ENCODE results near the gene BAIAP3. TPM values are rescaled to one million over a fixed set of nuclear protein-coding genes. Genes with fewer than 3 reads are reported as not detected.

The BAIAP3 gene
- total RNA-seq, 4 donors from 2014 or later: 17.9 to 160 (median 29.0) TPM

DNA sequence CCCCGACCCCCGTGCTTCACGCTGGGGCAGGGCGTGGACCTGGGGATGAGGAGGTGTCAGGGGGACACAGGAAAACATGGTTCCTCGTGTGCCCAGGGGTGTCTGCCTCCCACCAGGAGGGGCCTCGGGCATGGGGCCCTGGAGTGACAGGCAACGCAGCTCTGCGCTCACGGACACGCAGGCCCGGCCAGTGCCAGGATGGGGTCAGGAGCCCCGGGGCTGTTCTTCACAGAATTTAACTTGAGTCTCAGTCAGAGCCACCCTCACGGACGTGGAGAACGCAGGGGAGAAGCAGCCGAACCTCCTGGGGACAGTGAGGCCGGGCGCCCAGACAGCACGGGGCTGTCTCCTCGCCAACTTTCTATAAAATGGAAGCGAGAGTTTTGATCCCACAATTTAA is 64.3 kb downstream of the BAIAP3 start:
- Histone ChIP-seq H3K4me3 (no peak overlapping the region), H3K27me3 (no peaks in the 10 kb centered on the region), H3K27ac (no peak overlapping the region), H3K4me1 (no peaks in the 10 kb centered on the region), H3K36me3 (peaks cover 0 to 84% (median 3%) of the 10 kb centered on the region in 3 donors), H3K9me3 (no peaks in the 10 kb centered on the region)
- TF ChIP-seq, protein P1, sequence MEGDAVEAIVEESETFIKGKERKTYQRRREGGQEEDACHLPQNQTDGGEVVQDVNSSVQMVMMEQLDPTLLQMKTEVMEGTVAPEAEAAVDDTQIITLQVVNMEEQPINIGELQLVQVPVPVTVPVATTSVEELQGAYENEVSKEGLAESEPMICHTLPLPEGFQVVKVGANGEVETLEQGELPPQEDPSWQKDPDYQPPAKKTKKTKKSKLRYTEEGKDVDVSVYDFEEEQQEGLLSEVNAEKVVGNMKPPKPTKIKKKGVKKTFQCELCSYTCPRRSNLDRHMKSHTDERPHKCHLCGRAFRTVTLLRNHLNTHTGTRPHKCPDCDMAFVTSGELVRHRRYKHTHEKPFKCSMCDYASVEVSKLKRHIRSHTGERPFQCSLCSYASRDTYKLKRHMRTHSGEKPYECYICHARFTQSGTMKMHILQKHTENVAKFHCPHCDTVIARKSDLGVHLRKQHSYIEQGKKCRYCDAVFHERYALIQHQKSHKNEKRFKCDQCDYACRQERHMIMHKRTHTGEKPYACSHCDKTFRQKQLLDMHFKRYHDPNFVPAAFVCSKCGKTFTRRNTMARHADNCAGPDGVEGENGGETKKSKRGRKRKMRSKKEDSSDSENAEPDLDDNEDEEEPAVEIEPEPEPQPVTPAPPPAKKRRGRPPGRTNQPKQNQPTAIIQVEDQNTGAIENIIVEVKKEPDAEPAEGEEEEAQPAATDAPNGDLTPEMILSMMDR (IDR thresholded peaks at IDR 0.05): no peak
- no peak for TF ChIP-seq POLR2A (IDR thresholded peaks at IDR 0.05)
- DNase-seq: no peak

DNA sequence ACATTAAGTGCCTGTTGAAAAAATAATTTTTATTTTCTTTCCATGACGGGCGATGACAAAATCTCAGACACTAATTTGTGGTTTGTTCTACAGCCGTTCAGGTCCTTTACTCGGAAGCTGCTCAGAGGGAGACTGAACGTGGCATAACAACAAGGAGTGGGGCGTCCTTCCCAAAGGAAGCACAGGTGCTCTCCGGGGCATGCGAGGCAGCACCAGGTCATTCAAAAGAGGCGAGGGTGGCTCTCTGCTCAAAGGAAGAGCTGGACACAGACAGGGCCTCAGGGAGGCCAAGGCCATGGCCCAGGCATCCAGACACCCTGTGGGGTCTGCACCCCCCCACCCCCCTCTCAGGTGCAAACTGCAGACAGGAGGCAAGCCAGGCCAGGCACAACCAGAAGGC is 64.9 kb downstream of the BAIAP3 start:
- no peaks in the 10 kb centered on the region for H3K27me3 ChIP-seq
- DNase-seq: no peak
- TF ChIP-seq POLR2A (IDR thresholded peaks at IDR 0.05): no peak
- TF ChIP-seq, protein P1 (IDR thresholded peaks at IDR 0.05): no peak
- peaks cover 0 to 84% (median 3%) of the 10 kb centered on the region in 3 donors for H3K36me3 ChIP-seq
- H3K9me3 ChIP-seq: no peaks in the 10 kb centered on the region
- no peak overlapping the region for H3K4me3 ChIP-seq
- H3K4me1 ChIP-seq: no peaks in the 10 kb centered on the region
- H3K27ac ChIP-seq: no peak overlapping the region

Other genes with a start within 250 kb of the BAIAP3 start
- not detected for gene C1QTNF8, start 237.4 kb upstream of the BAIAP3 start, total RNA-seq
- gene CACNA1H, start 180.5 kb upstream of the BAIAP3 start, total RNA-seq: 10 to 100 TPM in 2 of 4 donors, 1 to 10 TPM in 2; 4.0 to 28.9 (median 9.7) TPM
- gene TPSG1, start 108.4 kb upstream of the BAIAP3 start, total RNA-seq: 10 to 100 TPM; 16.4 to 44.6 (median 29.5) TPM
- 10 to 100 TPM; 14.9 to 89.7 (median 50.4) TPM for gene TPSB2, start 103.5 kb upstream of the BAIAP3 start, total RNA-seq
- 100 to 1,000 TPM in 1 of 4 donors, 10 to 100 TPM in 3; 23.8 to 130 (median 59.4) TPM for gene TPSAB1, start 92.9 kb upstream of the BAIAP3 start, total RNA-seq
- gene TPSD1, start 77.6 kb upstream of the BAIAP3 start, total RNA-seq: 10 to 100 TPM in 3 of 4 donors, not detected in 1; 10.3 to 61.1 (median 24.1) TPM
- 100 to 1,000 TPM in 3 of 4 donors, 10 to 100 TPM in 1; 54.1 to 119 (median 107) TPM for gene UBE2I, start 24.0 kb upstream of the BAIAP3 start, total RNA-seq
- 10 to 100 TPM; 48.2 to 62.3 (median 53.6) TPM for gene TSR3, start 18.2 kb downstream of the BAIAP3 start, total RNA-seq
- gene GNPTG, start 18.3 kb downstream of the BAIAP3 start, total RNA-seq: 10 to 100 TPM; 51.1 to 83.3 (median 65.0) TPM
- 100 to 1,000 TPM in 1 of 4 donors, 10 to 100 TPM in 3; 10.9 to 113 (median 38.4) TPM for gene UNKL, start 81.1 kb downstream of the BAIAP3 start, total RNA-seq
- 10 to 100 TPM in 3 of 4 donors, 1 to 10 TPM in 1; 9.5 to 16.2 (median 13.3) TPM for gene UQCC4, start 87.1 kb downstream of the BAIAP3 start, total RNA-seq
- gene PERCC1, start 97.4 kb downstream of the BAIAP3 start, total RNA-seq: not detected
- gene CCDC154, start 110.9 kb downstream of the BAIAP3 start, total RNA-seq: 10 to 100 TPM in 1 of 4 donors, under 1 TPM in 3; 0.47 to 23.1 (median 0.73) TPM
- 100 to 1,000 TPM in 2 of 4 donors, 10 to 100 TPM in 2; 95.1 to 194 (median 105) TPM for gene CLCN7, start 141.4 kb downstream of the BAIAP3 start, total RNA-seq
- not detected for gene PTX4, start 155.3 kb downstream of the BAIAP3 start, total RNA-seq
- gene TELO2, start 159.7 kb downstream of the BAIAP3 start, total RNA-seq: 100 to 1,000 TPM in 1 of 4 donors, 10 to 100 TPM in 3; 34.5 to 105 (median 82.4) TPM
- 10 to 100 TPM in 3 of 4 donors, 1 to 10 TPM in 1; 7.4 to 42.1 (median 11.6) TPM for gene TMEM204, start 200.0 kb downstream of the BAIAP3 start, total RNA-seq

All from Peyer's patch (tissue), 4 donors.